Epithelial cell of proximal tubule (primary cell): ENCODE measurements around the gene MRPL28. TPM values are rescaled to one million over a fixed set of nuclear protein-coding genes. Genes with fewer than 3 reads are reported as not detected.
"Not testable (repeated sequence)": the region's sequence is repeated elsewhere in the genome, so short reads cannot be mapped to it uniquely, and the experiment has no call there.

Experiments
- DNase-seq: peaks from one replicate; pipeline ENCODE4 v3.0.0-alpha.2; 2011; ENCODE audit warnings: low read depth
- H3K4me3 ChIP-seq: 2 replicates; pipeline ENCODE4 v1.5.1; 2011; ENCODE audit warnings: low read depth, mild to moderate bottlenecking, low read length
- total RNA-seq: library from RNA; depleted of rRNA; stranded (reverse); fragments of >200 nt; gene quantifications from 2 replicates; pipeline ENCODE4 v1.2.3, GENCODE V29; 2015
- TF ChIP-seq, protein P1 (sequence below): conservative IDR thresholded peaks from 2 replicates; pipeline ENCODE4 v1.5.1; 2012; ENCODE audit warnings: low read depth, mild to moderate bottlenecking, low read length

The MRPL28 gene
- total RNA-seq, 1 donor from 2014 or later, result 188 TPM

- DNase-seq, result no peak
- TF ChIP-seq, protein P1, sequence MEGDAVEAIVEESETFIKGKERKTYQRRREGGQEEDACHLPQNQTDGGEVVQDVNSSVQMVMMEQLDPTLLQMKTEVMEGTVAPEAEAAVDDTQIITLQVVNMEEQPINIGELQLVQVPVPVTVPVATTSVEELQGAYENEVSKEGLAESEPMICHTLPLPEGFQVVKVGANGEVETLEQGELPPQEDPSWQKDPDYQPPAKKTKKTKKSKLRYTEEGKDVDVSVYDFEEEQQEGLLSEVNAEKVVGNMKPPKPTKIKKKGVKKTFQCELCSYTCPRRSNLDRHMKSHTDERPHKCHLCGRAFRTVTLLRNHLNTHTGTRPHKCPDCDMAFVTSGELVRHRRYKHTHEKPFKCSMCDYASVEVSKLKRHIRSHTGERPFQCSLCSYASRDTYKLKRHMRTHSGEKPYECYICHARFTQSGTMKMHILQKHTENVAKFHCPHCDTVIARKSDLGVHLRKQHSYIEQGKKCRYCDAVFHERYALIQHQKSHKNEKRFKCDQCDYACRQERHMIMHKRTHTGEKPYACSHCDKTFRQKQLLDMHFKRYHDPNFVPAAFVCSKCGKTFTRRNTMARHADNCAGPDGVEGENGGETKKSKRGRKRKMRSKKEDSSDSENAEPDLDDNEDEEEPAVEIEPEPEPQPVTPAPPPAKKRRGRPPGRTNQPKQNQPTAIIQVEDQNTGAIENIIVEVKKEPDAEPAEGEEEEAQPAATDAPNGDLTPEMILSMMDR, result no peak
- H3K4me3 ChIP-seq, result no peak overlapping the region
These were observed 19.0 kb upstream of the MRPL28 start for GRCh38 chr16:389352-389751.

DNA sequence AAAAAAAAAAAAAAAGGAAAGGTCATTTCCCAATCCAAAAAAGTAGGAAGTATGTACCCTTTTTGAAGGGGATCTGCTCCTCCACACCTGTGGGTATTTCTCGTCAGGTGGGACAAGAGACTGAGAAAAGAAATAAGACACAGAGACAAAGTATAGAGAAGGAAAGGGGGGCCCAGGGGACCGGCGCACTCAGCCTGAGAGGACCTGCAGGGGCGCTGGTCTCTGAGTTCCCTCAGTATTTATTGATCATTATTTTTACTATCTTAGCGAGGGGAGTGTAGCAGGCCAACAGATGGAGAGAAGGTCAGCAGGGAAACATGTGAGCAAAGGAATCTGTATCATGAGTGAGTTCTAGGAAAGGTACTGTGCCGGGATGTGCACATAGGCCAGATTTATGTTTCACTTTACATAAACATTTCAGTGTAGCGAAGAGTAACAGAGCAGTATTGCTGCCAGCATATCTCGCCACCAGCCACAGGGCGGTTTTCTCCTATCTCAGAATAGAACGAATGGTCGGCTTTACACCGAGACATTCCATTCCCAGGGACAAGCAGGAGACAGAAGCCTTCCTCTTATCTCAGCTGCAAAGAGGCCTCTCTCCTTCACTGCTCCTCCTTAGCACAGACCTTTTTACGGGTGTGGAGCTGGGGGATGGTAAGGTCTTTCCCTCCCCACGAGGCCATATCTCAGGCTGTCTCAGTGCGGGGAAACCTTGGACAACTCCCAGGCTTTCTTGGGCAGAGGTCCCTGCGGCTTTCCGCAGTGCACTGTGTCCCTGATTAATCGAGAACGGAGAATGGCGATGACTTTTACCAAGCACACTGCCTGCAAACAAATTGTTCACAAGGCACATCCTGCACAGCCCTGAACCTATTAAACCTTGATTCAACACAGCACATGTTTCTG is 17.7 kb upstream of the MRPL28 start:
- not testable (repeated sequence) for H3K4me3 ChIP-seq

DNA sequence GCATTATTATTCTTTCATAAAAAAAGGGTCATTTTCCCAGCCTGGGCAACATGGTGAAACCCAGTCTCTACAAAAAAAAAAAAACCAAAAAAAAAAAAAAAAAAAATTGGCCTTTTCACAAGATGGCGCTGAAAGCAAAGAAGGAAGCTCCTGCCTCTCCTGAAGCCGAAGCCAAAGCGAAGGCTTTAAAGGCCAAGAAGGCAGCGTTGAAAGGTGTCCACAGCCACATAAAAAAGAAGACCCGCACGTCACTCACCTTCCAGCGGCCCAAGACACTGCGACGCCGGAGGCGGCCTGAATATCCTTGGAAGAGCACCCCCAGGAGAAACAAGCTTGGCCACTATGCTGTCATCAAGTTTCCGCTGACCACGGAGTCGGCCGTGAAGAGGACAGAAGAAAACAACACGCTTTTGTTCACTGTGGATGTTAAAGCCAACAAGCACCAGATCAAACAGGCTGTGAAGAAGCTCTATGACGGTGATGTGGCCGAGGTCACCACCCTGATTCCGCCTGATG is 16.4 kb upstream of the MRPL28 start:
- TF ChIP-seq, protein P1, result peak; percentile 19
- no peak overlapping the region for H3K4me3 ChIP-seq
- no peak for DNase-seq

More for the DNA sequence above, 17.7 kb upstream of the MRPL28 start:
- DNase-seq, result not testable (repeated sequence)

DNA sequence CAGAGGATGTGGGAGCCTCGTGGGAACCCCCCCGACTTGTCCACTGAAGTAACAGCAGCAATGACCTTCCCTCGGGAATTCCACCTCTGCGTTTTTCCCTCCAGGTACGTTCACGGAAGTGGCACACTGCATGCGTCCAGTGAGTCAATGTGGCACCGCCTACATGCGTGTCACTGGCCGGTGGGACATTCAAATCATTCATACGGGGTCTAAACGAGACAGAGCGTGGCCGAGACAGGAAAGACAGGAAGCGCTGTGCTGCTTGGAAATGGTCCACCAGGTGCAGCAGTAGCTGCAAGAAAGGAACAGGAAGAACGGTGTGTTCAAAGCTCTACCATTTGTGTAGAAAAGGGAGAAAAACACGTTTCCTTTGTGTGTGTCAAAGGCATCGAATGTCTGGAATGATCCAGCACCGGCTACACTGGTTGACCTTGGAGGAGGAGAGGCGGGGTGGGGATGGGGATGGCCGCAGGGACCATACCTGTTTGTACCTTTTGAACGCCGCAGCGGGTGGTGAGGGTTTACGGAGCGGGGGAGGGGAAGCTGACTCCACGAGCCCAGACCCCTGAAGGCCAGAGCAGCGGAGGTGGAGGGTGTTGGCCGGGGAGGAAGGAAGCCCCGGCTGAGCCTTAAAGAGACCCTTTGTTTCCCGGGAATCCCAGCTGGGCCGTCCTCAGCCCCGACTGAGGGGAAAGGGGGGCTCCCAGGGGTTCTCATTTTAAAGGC is 13.2 kb upstream of the MRPL28 start:
- peak overlapping the region; percentile 74 for H3K4me3 ChIP-seq
- TF ChIP-seq, protein P1, result no peak
- DNase-seq, result no peak

GRCh38 chr16:381789-382717 is 11.7 kb upstream of the MRPL28 start, which contains the start of gene PGAP6:
Gene PGAP6 (minus strand): TSS chr16:381978. CDS start chr16:381821, 157 bp downstream.
- H3K4me3 ChIP-seq, result peak within 1 kb of the TSS; percentile 94
- TF ChIP-seq, protein P1, result no peak
- DNase-seq, result no peak

- no peak for DNase-seq
- TF ChIP-seq, protein P1, result no peak
- peak overlapping the region; percentile 94 for H3K4me3 ChIP-seq
These were observed 10.9 kb upstream of the MRPL28 start for GRCh38 chr16:381012-381788.
